Gastroesophageal sphincter (tissue), 4 donors: Measurements from ENCODE around the gene CES3. TPM values are rescaled to one million over a fixed set of nuclear protein-coding genes. Genes with fewer than 3 reads are reported as not detected.
A peak's percentile ranks its signal among the peaks of the same experiment; 100 is the strongest.

Experiments used
- ATAC-seq: fragments of 150-250 bp; one replicate; pipeline ENCODE4 v1.9.1; 2016; ENCODE audit warnings: mild to moderate bottlenecking, moderate library complexity
- H3K27ac ChIP-seq, 4 donors: fragments of 200-600 bp; sonication (generic) in 3 of 4; 1 replicate in 3 of 4; 2 replicates in 1 of 4; pipeline ENCODE4 v1.5.1; 2016 to 2019
- H3K27me3 ChIP-seq: fragments of 200-600 bp; sonication (generic); one replicate; pipeline ENCODE4 v1.5.1; 2019
- H3K36me3 ChIP-seq, 2 donors: fragments of 200-600 bp; sonication (generic); one replicate each; pipeline ENCODE4 v1.5.1; 2019; ENCODE audit warnings: control low read depth in 1 of 2
- H3K4me1 ChIP-seq, 3 donors: fragments of 200-600 bp; sonication (generic); 1 replicate in 2 of 3; 2 replicates in 1 of 3; pipeline ENCODE4 v1.5.1; 2016 to 2019; ENCODE audit warnings: control low read depth in 2 of 3
- H3K4me3 ChIP-seq, 2 donors: fragments of 200-600 bp; sonication (generic); one replicate each; pipeline ENCODE4 v1.5.1; 2019; ENCODE audit warnings: mild to moderate bottlenecking in 1 of 2, moderate library complexity in 1 of 2
- H3K9me3 ChIP-seq, 3 donors: fragments of 200-600 bp; sonication (generic); one replicate each; pipeline ENCODE4 v1.5.1; 2017 to 2019; ENCODE audit warnings: control low read depth in 2 of 3
- EP300 ChIP-seq: sonication (generic); formaldehyde crosslinking; IDR thresholded peaks from one replicate; pipeline ENCODE4 v1.6.1; 2017; ENCODE audit warnings: antibody characterized with exemption, mild to moderate bottlenecking
- POLR2A ChIP-seq, 2 donors: fragments of 450-650 bp; IDR thresholded peaks; one replicate each; pipeline ENCODE4 v1.6.1; 2017; ENCODE audit warnings: antibody characterized with exemption in 2 of 2, mild to moderate bottlenecking in 2 of 2, moderate library complexity in 1 of 2
- POLR2AphosphoS5 ChIP-seq: sonication (generic); formaldehyde crosslinking; IDR thresholded peaks from one replicate; pipeline ENCODE4 v1.6.1; 2017; ENCODE audit warnings: antibody characterized with exemption
- WGBS, 2 donors: methylation state at CpG; one replicate each; pipeline ENCODE4 v1.1.5; 2018; ENCODE audit warnings: low coverage in 1 of 2; 5-methylcytosine and 5-hydroxymethylcytosine counted together
- total RNA-seq, 4 donors: library from RNA; depleted of rRNA; stranded (reverse); fragments of >200 nt; gene quantifications; one replicate each; pipeline ENCODE4 v1.1.0, GENCODE V29; 2016
- TF ChIP-seq, protein P1 (sequence below), 4 experiments: fragments of 200-600 bp in 2 of 4; fragments of 450-650 bp in 2 of 4; sonication (generic) in 1 of 4; IDR thresholded peaks; one replicate each; pipeline ENCODE4 v1.5.1; 2017 to 2019; ENCODE audit warnings: antibody characterized with exemption in 4 of 4, mild to moderate bottlenecking in 2 of 4, moderate library complexity in 2 of 4

Gene CES3
- total RNA-seq, 4 donors from 2014 or later = 0.13 to 0.49 (median 0.39) TPM; not detected in 1

GRCh38 chr16:66919569-66920298 is 41.3 kb upstream of the CES3 start:
- no peak for ATAC-seq
- Histone ChIP-seq H3K36me3 (peaks cover 0 to 8% of the 10 kb centered on the region in 2 donors), H3K27ac (peak overlapping the region in 3 of 4 donors; percentile 81 to 92 (median 87)), H3K4me3 (no peak overlapping the region), H3K4me1 (peaks cover 2 to 62% (median 20%) of the 10 kb centered on the region in 3 donors), H3K9me3 (no peaks in the 10 kb centered on the region), H3K27me3 (peaks cover 3% of the 10 kb centered on the region)
- TF ChIP-seq POLR2AphosphoS5 = no peak
- WGBS, 2 donors = 60% methylated on average over 2 of the region's 5 CpGs; no CpG with 5 or more reads in 1 of the 2 donors

- Histone ChIP-seq H3K36me3 (peaks cover 0 to 8% of the 10 kb centered on the region in 2 donors), H3K27me3 (peaks cover 3% of the 10 kb centered on the region), H3K27ac (peak overlapping the region in 3 of 4 donors; percentile 81 to 92 (median 87)), H3K9me3 (no peaks in the 10 kb centered on the region), H3K4me1 (peaks cover 2 to 67% (median 20%) of the 10 kb centered on the region in 3 donors), H3K4me3 (no peak overlapping the region)
- ATAC-seq = no peak
- 0 to 40% methylated on average over 1 of the region's 2 CpGs for whole genome bisulfite sequencing, 2 donors
- TF ChIP-seq POLR2AphosphoS5 (no peak), EP300 (no peak), POLR2A (IDR thresholded peaks at IDR 0.05) (no peak)
- TF ChIP-seq, protein P1, sequence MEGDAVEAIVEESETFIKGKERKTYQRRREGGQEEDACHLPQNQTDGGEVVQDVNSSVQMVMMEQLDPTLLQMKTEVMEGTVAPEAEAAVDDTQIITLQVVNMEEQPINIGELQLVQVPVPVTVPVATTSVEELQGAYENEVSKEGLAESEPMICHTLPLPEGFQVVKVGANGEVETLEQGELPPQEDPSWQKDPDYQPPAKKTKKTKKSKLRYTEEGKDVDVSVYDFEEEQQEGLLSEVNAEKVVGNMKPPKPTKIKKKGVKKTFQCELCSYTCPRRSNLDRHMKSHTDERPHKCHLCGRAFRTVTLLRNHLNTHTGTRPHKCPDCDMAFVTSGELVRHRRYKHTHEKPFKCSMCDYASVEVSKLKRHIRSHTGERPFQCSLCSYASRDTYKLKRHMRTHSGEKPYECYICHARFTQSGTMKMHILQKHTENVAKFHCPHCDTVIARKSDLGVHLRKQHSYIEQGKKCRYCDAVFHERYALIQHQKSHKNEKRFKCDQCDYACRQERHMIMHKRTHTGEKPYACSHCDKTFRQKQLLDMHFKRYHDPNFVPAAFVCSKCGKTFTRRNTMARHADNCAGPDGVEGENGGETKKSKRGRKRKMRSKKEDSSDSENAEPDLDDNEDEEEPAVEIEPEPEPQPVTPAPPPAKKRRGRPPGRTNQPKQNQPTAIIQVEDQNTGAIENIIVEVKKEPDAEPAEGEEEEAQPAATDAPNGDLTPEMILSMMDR (IDR thresholded peaks at IDR 0.05) = no peak
These were observed 40.8 kb upstream of the CES3 start for GRCh38 chr16:66920299-66920590.

DNA sequence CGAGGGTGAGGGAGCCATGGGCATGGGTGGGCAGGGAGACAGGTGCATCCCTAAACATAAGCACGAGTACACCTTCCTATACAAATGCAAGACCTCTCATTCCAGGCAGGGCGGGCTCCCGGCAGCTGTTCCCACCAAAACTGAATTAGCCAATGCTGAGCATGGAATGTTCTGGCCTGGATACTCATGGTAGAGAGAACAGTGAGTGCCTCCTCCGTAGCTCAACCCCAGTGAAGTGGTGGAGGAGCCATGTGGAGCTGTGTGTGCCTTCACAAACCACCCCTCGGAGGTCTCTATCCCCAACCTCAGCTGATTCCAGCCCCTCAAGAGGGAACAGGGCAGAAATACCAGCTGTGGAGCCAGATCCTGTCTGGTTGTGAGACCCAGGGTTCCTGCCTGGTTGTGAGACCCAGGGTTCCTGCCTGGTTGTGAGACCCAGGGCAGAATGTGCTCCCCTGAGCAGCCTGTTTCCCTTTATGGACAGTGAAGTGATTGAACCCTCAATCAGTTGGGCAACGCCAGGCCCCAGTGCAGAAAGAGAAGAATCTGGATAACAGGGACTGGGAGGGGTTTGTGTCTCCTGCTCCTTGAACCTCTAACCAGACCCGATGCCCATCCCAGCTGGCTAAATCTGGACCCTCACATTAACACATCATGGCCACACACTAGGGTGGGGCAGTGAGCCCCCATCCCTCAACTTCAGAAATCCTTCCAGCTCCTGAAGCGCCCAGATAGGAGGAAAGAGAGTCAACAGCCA is 40.0 kb upstream of the CES3 start:
- H3K27me3 ChIP-seq = peaks cover 3% of the 10 kb centered on the region
- H3K4me3 ChIP-seq = no peak overlapping the region
- no peaks in the 10 kb centered on the region for H3K9me3 ChIP-seq
- 80 to 82% methylated on average over 2 to 4 of the region's 9 CpGs for WGBS, 2 donors
- peaks cover 2 to 76% (median 25%) of the 10 kb centered on the region in 3 donors for H3K4me1 ChIP-seq
- peak overlapping the region; percentile 48 to 92 (median 84) for H3K27ac ChIP-seq
- ATAC-seq = peak; percentile 33
- H3K36me3 ChIP-seq = peaks cover 0 to 8% of the 10 kb centered on the region in 2 donors
- TF ChIP-seq EP300 (no peak), POLR2AphosphoS5 (no peak), POLR2A (IDR thresholded peaks at IDR 0.05) (no peak)
- TF ChIP-seq, protein P1 (IDR thresholded peaks at IDR 0.05) = no peak

DNA sequence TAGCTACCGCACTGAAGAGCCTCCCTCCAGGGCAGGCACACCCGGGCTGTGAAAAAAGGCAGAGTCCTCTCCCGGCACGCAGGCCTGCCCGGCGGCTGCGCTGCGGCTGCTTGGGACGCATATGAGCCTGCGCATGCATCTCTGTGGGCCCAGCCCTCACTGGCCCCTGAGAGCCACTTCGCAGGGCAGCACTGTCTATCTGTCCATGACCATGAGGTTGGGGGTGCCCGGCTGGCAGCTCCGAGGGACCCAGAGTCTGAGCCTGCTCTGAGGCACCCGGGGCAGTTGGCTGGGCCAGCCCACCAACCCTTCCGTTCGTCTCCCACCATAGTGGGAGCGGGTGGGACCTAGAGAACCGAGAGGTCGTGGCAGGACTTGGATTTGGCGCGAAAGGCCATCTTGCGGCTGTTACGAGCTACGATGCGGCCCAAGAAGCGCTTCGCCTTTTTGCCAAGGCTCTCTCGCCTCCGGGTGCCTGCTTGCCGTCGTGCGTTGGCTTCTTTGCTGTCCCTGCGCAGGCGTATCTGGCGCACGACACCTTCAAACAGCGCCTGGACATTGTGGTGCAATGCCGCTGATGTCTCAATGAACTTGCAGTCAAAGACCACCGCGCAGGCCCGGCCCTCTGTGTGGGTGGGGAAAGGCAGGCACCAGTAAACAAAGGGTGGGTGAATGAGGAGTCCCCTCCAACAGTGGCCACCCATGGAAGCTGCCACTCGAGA is 39.2 kb upstream of the CES3 start:
- no peak for TF ChIP-seq POLR2A (IDR thresholded peaks at IDR 0.05)
- TF ChIP-seq, protein P1 (IDR thresholded peaks at IDR 0.05) = no peak
- no peak for TF ChIP-seq EP300
- TF ChIP-seq POLR2AphosphoS5 = no peak
- no peak overlapping the region for H3K4me3 ChIP-seq
- H3K4me1 ChIP-seq = peaks cover 2 to 84% (median 29%) of the 10 kb centered on the region in 3 donors
- H3K36me3 ChIP-seq = peaks cover 0 to 8% of the 10 kb centered on the region in 2 donors
- 73% methylated on average over 4 of the region's 42 CpGs; no CpG with 5 or more reads in 1 of the 2 donors for WGBS, 2 donors
- ATAC-seq = no peak
- H3K27ac ChIP-seq = peak overlapping the region; percentile 48 to 92 (median 84)
- peaks cover 3% of the 10 kb centered on the region for H3K27me3 ChIP-seq
- H3K9me3 ChIP-seq = no peaks in the 10 kb centered on the region

GRCh38 chr16:66923247-66923731 is 37.8 kb upstream of the CES3 start:
- H3K27ac ChIP-seq = peak overlapping the region; percentile 87 to 96 (median 93)
- H3K9me3 ChIP-seq = no peaks in the 10 kb centered on the region
- peak; percentile 46 for ATAC-seq
- H3K4me1 ChIP-seq = peaks cover 2 to 98% (median 31%) of the 10 kb centered on the region in 3 donors
- peaks cover 0 to 8% of the 10 kb centered on the region in 2 donors for H3K36me3 ChIP-seq
- peaks cover 3% of the 10 kb centered on the region for H3K27me3 ChIP-seq
- 23% methylated on average over 7 of the region's 18 CpGs; no CpG with 5 or more reads in 1 of the 2 donors for whole genome bisulfite sequencing, 2 donors
- H3K4me3 ChIP-seq = peak overlapping the region; percentile 64 to 83
- TF ChIP-seq POLR2AphosphoS5 (peak; percentile 84), EP300 (no peak)
